ENCODE data around the gene RINL. TPM values are rescaled to one million over a fixed set of nuclear protein-coding genes. Genes with fewer than 3 reads are reported as not detected.

RINL gene
- polyA plus RNA-seq, 1 donor from 2014 or later: 0.77 TPM

GRCh38 chr19:38880882-38881609 lies 3.0 kb upstream of the RINL start:
- H3K27me3 ChIP-seq (ENCODE audit: insufficient read depth, low read depth, low read length): no peaks in the 10 kb centered on the region
- H3K4me2 ChIP-seq (ENCODE audit: low read length): no peak overlapping the region
- no peaks in the 10 kb centered on the region for H3K9me3 ChIP-seq (ENCODE audit: low read length)
- H3K9me2 ChIP-seq (ENCODE audit: insufficient read depth, low read length): no peaks in the 10 kb centered on the region
- no peaks in the 10 kb centered on the region for H3K36me3 ChIP-seq (ENCODE audit: insufficient read depth, low read length)
- TF ChIP-seq POLR2AphosphoS5 (IDR thresholded peaks at IDR 0.05) (no peak), TAF1 (IDR thresholded peaks at IDR 0.05; ENCODE audit: low read depth) (no peak), EP300 (conservative IDR thresholded peaks at IDR 0.05; ENCODE audit: poor library complexity, severe bottlenecking) (no peak), MXI1 (conservative IDR thresholded peaks at IDR 0.05; ENCODE audit: poor library complexity, severe bottlenecking) (no peak), EZH2 (IDR thresholded peaks at IDR 0.05; ENCODE audit: borderline replicate concordance, insufficient read depth, low read length, poor library complexity, severe bottlenecking) (no peak)
- no peak overlapping the region for H3K4me3 ChIP-seq (ENCODE audit: low read length)
- no peaks in the 10 kb centered on the region for H4K20me1 ChIP-seq (ENCODE audit: insufficient read depth)
- H2AFZ ChIP-seq (ENCODE audit: low read depth, low read length): no peak overlapping the region
- H3K27ac ChIP-seq (ENCODE audit: low read length): no peak overlapping the region
- no peaks in the 10 kb centered on the region for H3F3A ChIP-seq (ENCODE audit: insufficient read depth, low read length, poor library complexity, severe bottlenecking)
- no peak overlapping the region for H3K9ac ChIP-seq (ENCODE audit: low read length)
- H3K79me2 ChIP-seq (replicated peaks; ENCODE audit: insufficient read depth, low read length): no peaks in the 10 kb centered on the region

GRCh38 chr19:38880076-38880881 lies 2.2 kb upstream of the RINL start:
- Histone ChIP-seq H3K79me2 (replicated peaks; ENCODE audit: insufficient read depth, low read length) (no peaks in the 10 kb centered on the region), H3K9ac (ENCODE audit: low read length) (no peak overlapping the region), H3K4me3 (ENCODE audit: low read length) (no peak overlapping the region), H3K9me2 (ENCODE audit: insufficient read depth, low read length) (no peaks in the 10 kb centered on the region), H3K4me2 (ENCODE audit: low read length) (no peak overlapping the region), H4K20me1 (ENCODE audit: insufficient read depth) (no peaks in the 10 kb centered on the region), H3K27ac (ENCODE audit: low read length) (no peak overlapping the region), H3K27me3 (ENCODE audit: insufficient read depth, low read depth, low read length) (no peaks in the 10 kb centered on the region), H3F3A (ENCODE audit: insufficient read depth, low read length, poor library complexity, severe bottlenecking) (no peaks in the 10 kb centered on the region), H3K36me3 (ENCODE audit: insufficient read depth, low read length) (no peaks in the 10 kb centered on the region), H3K9me3 (ENCODE audit: low read length) (no peaks in the 10 kb centered on the region), H2AFZ (ENCODE audit: low read depth, low read length) (no peak overlapping the region)
- TF ChIP-seq REST (IDR thresholded peaks at IDR 0.05; ENCODE audit: borderline replicate concordance): no peak
- TF ChIP-seq MXI1 (conservative IDR thresholded peaks at IDR 0.05; ENCODE audit: poor library complexity, severe bottlenecking): no peak
- TF ChIP-seq POLR2AphosphoS5 (IDR thresholded peaks at IDR 0.05): no peak
- no peak for TF ChIP-seq SMC3 (conservative IDR thresholded peaks at IDR 0.05; ENCODE audit: poor library complexity)
- TF ChIP-seq RAD21 (conservative IDR thresholded peaks at IDR 0.05): no peak
- no peak for TF ChIP-seq CTCF (IDR thresholded peaks at IDR 0.05; ENCODE audit: poor library complexity, severe bottlenecking)
- TF ChIP-seq EZH2 (IDR thresholded peaks at IDR 0.05; ENCODE audit: borderline replicate concordance, insufficient read depth, low read length, poor library complexity, severe bottlenecking): no peak
- no peak for TF ChIP-seq TAF1 (IDR thresholded peaks at IDR 0.05; ENCODE audit: low read depth)

All from neural cell (in vitro differentiated cells).